Measurements from ENCODE around the gene BBS4.

- no peak for TF ChIP-seq CTCF (IDR thresholded peaks at IDR 0.05 in 8 of 11, conservative IDR thresholded peaks at IDR 0.05 in 3 of 11)
- TF ChIP-seq POLR2A (IDR thresholded peaks at IDR 0.05), result no peak
- no peak for TF ChIP-seq POLR2AphosphoS5 (IDR thresholded peaks at IDR 0.05)
Observed at GRCh38 chr15:72676838-72677237, 9.2 kb upstream of the BBS4 start.
